Suprapubic skin (tissue), 4 donors: ENCODE data around the gene CCR5.

Experiments used
- CTCF ChIP-seq, 2 donors: fragments of 200-600 bp in 1 of 2; fragments of 450-650 bp in 1 of 2; sonication (generic) in 1 of 2; IDR thresholded peaks; one replicate each; pipeline ENCODE4 v1.5.1; 2016 to 2019; ENCODE audit warnings: antibody characterized with exemption in 2 of 2, mild to moderate bottlenecking in 1 of 2, moderate library complexity in 1 of 2
- POLR2A ChIP-seq, 2 donors: fragments of 450-650 bp; IDR thresholded peaks; one replicate each; pipeline ENCODE4 v1.6.1; 2017; ENCODE audit warnings: antibody characterized with exemption in 2 of 2, mild to moderate bottlenecking in 2 of 2, moderate library complexity in 2 of 2
- POLR2AphosphoS5 ChIP-seq, 3 donors: sonication (generic); formaldehyde crosslinking; IDR thresholded peaks; one replicate each; pipeline ENCODE4 v1.6.1; 2017; ENCODE audit warnings: antibody characterized with exemption in 3 of 3

GRCh38 chr3:46350262-46350565 is 20.5 kb upstream of the CCR5 start:
- TF ChIP-seq CTCF (IDR thresholded peaks at IDR 0.05), result no peak
- TF ChIP-seq POLR2A (IDR thresholded peaks at IDR 0.05), result no peak
- no peak for TF ChIP-seq POLR2AphosphoS5 (IDR thresholded peaks at IDR 0.05)
